ENCODE measurements around the gene CLSTN2. TPM values are rescaled to one million over a fixed set of nuclear protein-coding genes. Genes with fewer than 3 reads are reported as not detected.

The CLSTN2 gene
- total RNA-seq, 1 experiment from 2014 or later, result 0.07 TPM

DNA sequence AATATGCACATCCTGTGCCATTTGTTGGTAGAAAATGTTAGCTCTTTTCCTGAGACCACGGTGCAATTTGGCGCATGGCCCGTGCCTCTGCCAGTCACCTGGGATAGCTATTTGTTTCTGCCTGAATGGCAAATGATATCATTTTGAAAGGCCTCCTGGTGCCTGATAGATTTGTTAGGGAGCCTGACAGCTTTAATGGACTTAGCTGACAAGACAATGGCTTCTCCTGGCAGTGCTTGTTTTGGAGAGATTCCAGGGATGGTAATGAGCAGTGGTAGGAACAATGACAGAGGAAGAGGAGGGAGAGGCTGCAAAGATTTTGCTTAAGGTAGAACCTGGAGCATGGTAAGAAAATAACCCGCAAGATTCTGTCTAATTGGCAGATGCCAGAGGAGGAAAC is 268.5 kb downstream of the CLSTN2 start:
- Mint-ChIP-seq H3K4me3 (ENCODE audit: low read depth, unreplicated experiment) (no peak overlapping the region), H3K36me3 (ENCODE audit: insufficient read depth, unreplicated experiment) (no peaks in the 10 kb centered on the region), H3K27me3 (ENCODE audit: unreplicated experiment) (peaks cover 38% of the 10 kb centered on the region), H3K4me1 (ENCODE audit: low read depth, unreplicated experiment) (no peaks in the 10 kb centered on the region), H3K9me3 (ENCODE audit: low read depth, unreplicated experiment) (no peaks in the 10 kb centered on the region), H3K27ac (ENCODE audit: unreplicated experiment) (no peak overlapping the region)
- CTCF ChIA-PET, result interaction anchor here (0.7 kb wide), 1 partner anchor 917 kb away, joined by 3 read pairs; no protein-coding TSS in a partner anchor
- intact Hi-C loops (cut with micrococcal nuclease; ENCODE audit: unreplicated experiment), result no loop called here
- no peak for TF ChIP-seq CTCF (IDR thresholded peaks at IDR 0.05; ENCODE audit: unreplicated experiment)
- DNase-seq, result no peak
- no TSS peak for BruUV-seq (replicated peaks)

GRCh38 chr3:140204271-140204984 is 269.4 kb downstream of the CLSTN2 start:
- no TSS peak for BruUV-seq (replicated peaks)
- TF ChIP-seq CTCF (IDR thresholded peaks at IDR 0.05; ENCODE audit: unreplicated experiment), result no peak
- Mint-ChIP-seq H3K4me1 (ENCODE audit: low read depth, unreplicated experiment) (no peaks in the 10 kb centered on the region), H3K27ac (ENCODE audit: unreplicated experiment) (no peak overlapping the region), H3K4me3 (ENCODE audit: low read depth, unreplicated experiment) (no peak overlapping the region), H3K9me3 (ENCODE audit: low read depth, unreplicated experiment) (no peaks in the 10 kb centered on the region), H3K27me3 (ENCODE audit: unreplicated experiment) (peaks cover 47% of the 10 kb centered on the region), H3K36me3 (ENCODE audit: insufficient read depth, unreplicated experiment) (no peaks in the 10 kb centered on the region)
- intact Hi-C loops (cut with micrococcal nuclease; ENCODE audit: unreplicated experiment), result no loop called here
- no peak for DNase-seq
- CTCF ChIA-PET, result no interaction called here

- no peaks in the 10 kb centered on the region for H3K9me3 Mint-ChIP-seq (ENCODE audit: low read depth, unreplicated experiment)
- no TSS peak for BruUV-seq (replicated peaks)
Observed at GRCh38 chr3:140205598-140205997, 270.6 kb downstream of the CLSTN2 start.

GRCh38 chr3:140206196-140207040 is 271.4 kb downstream of the CLSTN2 start:
- Mint-ChIP-seq H3K36me3 (ENCODE audit: insufficient read depth, unreplicated experiment) (no peaks in the 10 kb centered on the region), H3K4me1 (ENCODE audit: low read depth, unreplicated experiment) (no peaks in the 10 kb centered on the region), H3K9me3 (ENCODE audit: low read depth, unreplicated experiment) (no peaks in the 10 kb centered on the region), H3K27me3 (ENCODE audit: unreplicated experiment) (peaks cover 59% of the 10 kb centered on the region), H3K4me3 (ENCODE audit: low read depth, unreplicated experiment) (no peak overlapping the region), H3K27ac (ENCODE audit: unreplicated experiment) (no peak overlapping the region)
- CTCF ChIA-PET, result interaction anchor here (1.5 kb wide), 1 partner anchor 11 kb away, joined by 3 read pairs; no protein-coding TSS in a partner anchor
- TF ChIP-seq CTCF (IDR thresholded peaks at IDR 0.05; ENCODE audit: unreplicated experiment), result no peak
- intact Hi-C loops (cut with micrococcal nuclease; ENCODE audit: unreplicated experiment), result no loop called here
- DNase-seq, result no peak
- BruUV-seq (replicated peaks), result no TSS peak

More at GRCh38 chr3:140205598-140205997, 270.6 kb downstream of the CLSTN2 start:
- H3K4me1 Mint-ChIP-seq (ENCODE audit: low read depth, unreplicated experiment), result no peaks in the 10 kb centered on the region
- no peak for DNase-seq
- TF ChIP-seq CTCF (IDR thresholded peaks at IDR 0.05; ENCODE audit: unreplicated experiment), result no peak
- intact Hi-C loops (cut with micrococcal nuclease; ENCODE audit: unreplicated experiment), result no loop called here
- no peak overlapping the region for H3K27ac Mint-ChIP-seq (ENCODE audit: unreplicated experiment)
- no peak overlapping the region for H3K4me3 Mint-ChIP-seq (ENCODE audit: low read depth, unreplicated experiment)
- no peaks in the 10 kb centered on the region for H3K36me3 Mint-ChIP-seq (ENCODE audit: insufficient read depth, unreplicated experiment)
- H3K27me3 Mint-ChIP-seq (ENCODE audit: unreplicated experiment), result peaks cover 59% of the 10 kb centered on the region
- CTCF ChIA-PET, result interaction anchor here (0.6 to 1.5 kb wide), 2 partner anchors 10 to 74 kb away, joined by 3 read pairs; no protein-coding TSS in a partner anchor
